K562 treated with DMSO at 1 percent for 48 hours (cell line): ENCODE data around the gene NFX1. TPM values are rescaled to one million over a fixed set of nuclear protein-coding genes. Genes with fewer than 3 reads are reported as not detected.

Experiments used
- total RNA-seq: library from RNA; unstranded; fragments of 300-600 nt; gene quantifications from 2 replicates; pipeline ENCODE4 v1.2.3, GENCODE V29; 2022; ENCODE audit warnings: low replicate concordance; ENCODE audit errors: extremely low read depth

NFX1 gene
- total RNA-seq, result not detected in 2 replicates

DNA sequence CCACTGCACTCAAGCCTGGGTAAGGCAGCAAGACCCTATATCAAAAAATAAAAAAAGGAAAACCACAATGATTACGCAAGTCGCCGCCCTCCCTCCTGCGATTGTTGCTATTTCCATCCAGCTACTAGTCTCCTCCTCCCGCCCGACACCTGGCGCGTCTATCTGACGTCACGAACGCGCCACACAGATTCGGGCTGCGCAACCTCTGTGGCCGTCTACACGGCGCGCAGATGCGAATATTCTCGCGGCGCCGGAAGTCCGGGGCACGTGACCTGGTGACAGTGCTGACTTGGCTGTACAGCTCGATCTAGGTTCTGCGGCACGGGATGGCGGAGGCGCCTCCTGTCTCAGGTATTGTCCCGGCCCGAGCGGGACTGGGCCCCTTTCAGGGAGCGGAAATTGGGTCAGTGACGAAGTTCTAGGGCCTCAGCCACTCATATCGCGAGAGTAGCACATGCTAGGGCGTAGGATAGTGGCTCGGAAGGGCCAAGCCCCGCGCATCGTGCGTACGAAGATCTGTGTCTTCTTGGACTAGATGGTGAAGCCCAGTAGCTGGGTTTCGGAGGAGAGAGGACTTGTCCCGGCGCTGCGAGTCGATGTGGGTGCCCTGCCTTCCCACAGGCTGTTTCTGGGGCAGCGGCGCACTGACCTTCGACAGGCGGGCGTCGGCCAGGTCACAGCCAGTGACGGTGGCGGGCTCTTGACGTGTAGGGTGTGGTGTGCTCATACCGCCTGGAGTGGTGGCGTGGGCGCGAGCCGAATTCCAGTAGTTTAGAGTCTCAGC lies at the start of gene NFX1:
Gene NFX1 (plus strand): TSS at position 270 of the 784 bp plus-strand sequence. CDS start 57 bp downstream, at position 327.

DNA sequence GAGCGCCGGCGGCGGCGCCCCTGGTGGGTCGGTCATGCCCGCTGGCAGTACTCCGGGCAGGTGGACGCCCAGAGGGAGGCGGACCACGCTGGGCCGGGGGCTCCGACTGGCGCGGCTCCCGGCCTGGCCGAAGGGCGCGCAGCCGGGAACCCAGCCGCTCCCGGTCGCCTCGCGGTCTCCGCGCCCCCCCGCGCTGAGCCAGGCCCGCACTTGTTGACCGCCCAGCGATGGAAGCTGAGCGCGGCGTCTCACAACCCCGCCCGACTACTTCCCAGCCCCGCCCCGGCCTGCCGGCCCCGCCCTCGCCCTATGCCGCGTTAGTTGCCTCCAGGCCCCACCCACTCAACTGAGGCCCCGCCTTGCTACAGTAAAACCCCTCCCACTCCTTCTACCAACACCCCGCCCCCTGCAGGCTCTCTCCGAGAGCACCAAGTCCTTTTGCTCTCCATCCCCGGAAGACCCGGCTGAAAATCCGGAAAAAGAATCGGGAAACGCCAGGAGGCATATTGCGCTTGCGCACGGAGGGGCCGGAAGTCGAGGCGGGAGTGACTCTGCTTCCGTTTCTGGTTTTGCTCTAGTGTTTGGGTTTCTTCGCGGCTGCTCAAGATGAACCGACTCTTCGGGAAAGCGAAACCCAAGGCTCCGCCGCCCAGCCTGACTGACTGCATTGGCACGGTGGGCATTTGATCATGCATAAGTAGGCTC lies 25.7 kb upstream of the NFX1 start, which contains the start of the genes BAG1 and CHMP5:
Gene BAG1 (minus strand): TSS at position 236 of the 705 bp plus-strand sequence.
Gene CHMP5 (plus strand): TSS at position 577 of the 705 bp plus-strand sequence. CDS start 30 bp downstream, at position 607.

GRCh38 chr9:33402371-33402770 lies 112.1 kb downstream of the NFX1 start, which contains the start of gene AQP7:
Gene AQP7 (minus strand): TSS chr9:33402568. CDS start chr9:33401262, 1,306 bp downstream.

Other genes with a start within 250 kb of the NFX1 start
- not detected in 2 replicates for gene SMU1, start 213.8 kb upstream of the NFX1 start, total RNA-seq
- gene B4GALT1, start 123.2 kb upstream of the NFX1 start, total RNA-seq, result 85.8 TPM in 1 of 2 replicates, not detected in the other
- gene SPINK4, start 50.3 kb upstream of the NFX1 start, total RNA-seq, result not detected in 2 replicates
- not detected in 2 replicates for gene BAG1, start 25.8 kb upstream of the NFX1 start, total RNA-seq
- not detected in 2 replicates for gene CHMP5, start 25.5 kb upstream of the NFX1 start, total RNA-seq
- gene AQP7, start 112.1 kb downstream of the NFX1 start, total RNA-seq, result not detected in 2 replicates
- not detected in 2 replicates for gene AQP3, start 157.1 kb downstream of the NFX1 start, total RNA-seq
- not detected in 2 replicates for gene NOL6, start 183.4 kb downstream of the NFX1 start, total RNA-seq
- gene ANKRD18B, start 233.7 kb downstream of the NFX1 start, total RNA-seq, result not detected in 2 replicates